ENCODE data around the gene LRCOL1.

GRCh38 chr12:132563911-132564310 is 46.5 kb downstream of the LRCOL1 start:
- TF ChIP-seq CTCF (IDR thresholded peaks at IDR 0.05): no peak
- no peak for TF ChIP-seq POLR2A (IDR thresholded peaks at IDR 0.05)
